Measurements from ENCODE around the gene CDC6.

The CDC6 gene

GRCh38 chr17:40253565-40253964 lies 34.1 kb upstream of the CDC6 start:
- Histone ChIP-seq H4K8ac (ENCODE audit: low read length) (no peak overlapping the region), H2BK5ac (ENCODE audit: low read depth, low read length, poor library complexity, severe bottlenecking) (no peak overlapping the region), H3K14ac (ENCODE audit: low read length in 2 of 2) (no peak overlapping the region), H3K18ac (ENCODE audit: low read depth in 1 of 2, low read length in 2 of 2) (no peak overlapping the region), H3K36me3 (ENCODE audit: control insufficient read depth in 1 of 2, insufficient read depth in 2 of 2, low read depth in 1 of 2, low read length in 2 of 2) (peaks cover 11 to 24% of the 10 kb centered on the region in 2 experiments), H3K4me2 (ENCODE audit: low read length, poor library complexity, severe bottlenecking) (no peak overlapping the region), H2BK12ac (ENCODE audit: low read length in 2 of 2) (no peak overlapping the region), H2BK15ac (ENCODE audit: low read depth, poor library complexity, severe bottlenecking) (no peak overlapping the region), H3K27me3 (ENCODE audit: control insufficient read depth in 1 of 2, insufficient read depth in 1 of 2, low read length in 2 of 2) (no peaks in the 10 kb centered on the region), H3K9ac (ENCODE audit: low read length) (no peak overlapping the region), H3K4me3 (ENCODE audit: insufficient read depth in 1 of 2, low read depth in 1 of 2, low read length in 2 of 2) (no peak overlapping the region), H3K9me3 (ENCODE audit: control insufficient read depth, low read length) (no peaks in the 10 kb centered on the region), H3K79me1 (replicated peaks; ENCODE audit: low read length, poor library complexity, severe bottlenecking) (peaks cover 17% of the 10 kb centered on the region), H2AFZ (ENCODE audit: low read depth, low read length) (no peak overlapping the region), H4K91ac (ENCODE audit: low read length) (no peak overlapping the region), H2AK5ac (ENCODE audit: low read length, severe bottlenecking) (no peak overlapping the region), H2BK120ac (ENCODE audit: low read depth, low read length) (no peak overlapping the region), H3K4ac (ENCODE audit: low read depth in 1 of 2, low read length in 2 of 2) (no peak overlapping the region), H3K27ac (ENCODE audit: low read length, poor library complexity, severe bottlenecking) (no peak overlapping the region), H3K4me1 (ENCODE audit: control insufficient read depth, insufficient read depth, low read depth, low read length) (peaks cover 2% of the 10 kb centered on the region), H3K23ac (ENCODE audit: low read length in 2 of 2) (no peak overlapping the region)
- WGBS = 95% methylated on average over 3 of the region's 3 CpGs
- no peak for DNase-seq

GRCh38 chr17:40259505-40259904 lies 28.2 kb upstream of the CDC6 start:
- Histone ChIP-seq H3K23ac (ENCODE audit: low read length in 2 of 2) (no peak overlapping the region), H3K27ac (ENCODE audit: low read length, poor library complexity, severe bottlenecking) (no peak overlapping the region), H3K9me3 (ENCODE audit: control insufficient read depth, low read length) (no peaks in the 10 kb centered on the region), H2BK12ac (ENCODE audit: low read length in 2 of 2) (no peak overlapping the region), H2AK5ac (ENCODE audit: low read length, severe bottlenecking) (no peak overlapping the region), H2BK5ac (ENCODE audit: low read depth, low read length, poor library complexity, severe bottlenecking) (no peak overlapping the region), H3K27me3 (ENCODE audit: control insufficient read depth in 1 of 2, insufficient read depth in 1 of 2, low read length in 2 of 2) (no peaks in the 10 kb centered on the region), H3K18ac (ENCODE audit: low read depth in 1 of 2, low read length in 2 of 2) (no peak overlapping the region), H3K4me1 (ENCODE audit: control insufficient read depth, insufficient read depth, low read depth, low read length) (peaks cover 2% of the 10 kb centered on the region), H4K8ac (ENCODE audit: low read length) (no peak overlapping the region), H4K91ac (ENCODE audit: low read length) (no peak overlapping the region), H3K36me3 (ENCODE audit: control insufficient read depth in 1 of 2, insufficient read depth in 2 of 2, low read depth in 1 of 2, low read length in 2 of 2) (peaks cover 39 to 73% of the 10 kb centered on the region in 2 experiments), H2BK15ac (ENCODE audit: low read depth, poor library complexity, severe bottlenecking) (no peak overlapping the region), H3K14ac (ENCODE audit: low read length in 2 of 2) (no peak overlapping the region), H2AFZ (ENCODE audit: low read depth, low read length) (no peak overlapping the region), H3K4me3 (ENCODE audit: insufficient read depth in 1 of 2, low read depth in 1 of 2, low read length in 2 of 2) (no peak overlapping the region), H3K4me2 (ENCODE audit: low read length, poor library complexity, severe bottlenecking) (no peak overlapping the region), H3K79me1 (replicated peaks; ENCODE audit: low read length, poor library complexity, severe bottlenecking) (peaks cover 39% of the 10 kb centered on the region), H2BK120ac (ENCODE audit: low read depth, low read length) (no peak overlapping the region), H3K4ac (ENCODE audit: low read depth in 1 of 2, low read length in 2 of 2) (no peak overlapping the region), H3K9ac (ENCODE audit: low read length) (no peak overlapping the region)
- no peak for DNase-seq
- 97% methylated on average over 2 of the region's 2 CpGs for WGBS

DNA sequence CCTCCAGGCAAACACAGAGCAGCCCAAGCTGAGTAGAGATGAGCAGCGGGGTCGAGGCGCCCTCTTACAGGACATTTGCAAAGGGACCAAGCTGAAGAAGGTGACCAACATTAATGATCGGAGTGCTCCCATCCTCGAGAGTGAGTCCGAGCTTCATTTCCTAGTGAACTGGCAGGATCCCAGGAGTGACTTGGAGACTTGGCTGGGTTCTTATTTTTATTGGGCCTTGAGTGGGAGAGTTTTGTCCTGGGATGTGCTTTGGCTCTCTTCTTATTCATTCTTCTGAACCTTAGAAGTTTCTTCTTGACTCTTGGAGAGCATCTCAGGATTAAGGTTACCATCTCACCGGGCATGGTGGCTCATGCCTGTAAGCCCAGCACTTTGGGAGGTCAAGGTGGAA lies 27.2 kb upstream of the CDC6 start:
- WGBS = 97% methylated on average over 7 of the region's 7 CpGs
- no peaks in the 10 kb centered on the region for H3K27me3 ChIP-seq (ENCODE audit: control insufficient read depth in 1 of 2, insufficient read depth in 1 of 2, low read length in 2 of 2)

DNA sequence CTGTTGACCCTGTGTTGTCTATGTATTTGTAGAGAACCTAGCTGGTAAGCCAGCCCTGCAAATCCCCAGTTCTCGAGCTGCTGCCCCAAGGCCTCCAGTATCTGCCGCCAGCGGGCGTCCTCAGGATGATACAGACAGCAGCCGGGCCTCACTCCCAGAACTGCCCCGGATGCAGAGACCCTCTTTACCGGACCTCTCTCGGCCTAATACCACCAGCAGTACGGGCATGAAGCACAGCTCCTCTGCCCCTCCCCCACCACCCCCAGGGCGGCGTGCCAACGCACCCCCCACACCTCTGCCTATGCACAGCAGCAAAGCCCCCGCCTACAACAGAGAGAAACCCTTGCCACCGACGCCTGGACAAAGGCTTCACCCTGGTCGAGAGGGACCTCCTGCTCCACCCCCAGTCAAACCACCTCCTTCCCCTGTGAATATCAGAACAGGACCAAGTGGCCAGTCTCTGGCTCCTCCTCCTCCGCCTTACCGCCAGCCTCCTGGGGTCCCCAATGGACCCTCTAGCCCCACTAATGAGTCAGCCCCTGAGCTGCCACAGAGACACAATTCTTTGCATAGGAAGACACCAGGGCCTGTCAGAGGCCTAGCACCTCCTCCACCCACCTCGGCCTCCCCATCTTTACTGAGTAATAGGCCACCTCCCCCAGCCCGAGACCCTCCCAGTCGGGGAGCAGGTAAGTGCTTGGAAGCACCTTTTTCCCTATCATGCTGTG lies 23.1 kb upstream of the CDC6 start:
- no peak for DNase-seq
- H3K4ac ChIP-seq (ENCODE audit: low read depth in 1 of 2, low read length in 2 of 2) = peak overlapping the region in 1 of 2 experiments; percentile 6
- H3K4me1 ChIP-seq (ENCODE audit: control insufficient read depth, insufficient read depth, low read depth, low read length) = peaks cover 1% of the 10 kb centered on the region
- H3K23ac ChIP-seq (ENCODE audit: low read length in 2 of 2) = peak overlapping the region in 1 of 2 experiments; percentile 31
- H2BK12ac ChIP-seq (ENCODE audit: low read length in 2 of 2) = no peak overlapping the region
- no peak overlapping the region for H3K4me3 ChIP-seq (ENCODE audit: insufficient read depth in 1 of 2, low read depth in 1 of 2, low read length in 2 of 2)
- H2AFZ ChIP-seq (ENCODE audit: low read depth, low read length) = no peak overlapping the region
- no peak overlapping the region for H2AK5ac ChIP-seq (ENCODE audit: low read length, severe bottlenecking)
- H4K8ac ChIP-seq (ENCODE audit: low read length) = no peak overlapping the region
- peaks cover 49 to 83% of the 10 kb centered on the region in 2 experiments for H3K36me3 ChIP-seq (ENCODE audit: control insufficient read depth in 1 of 2, insufficient read depth in 2 of 2, low read depth in 1 of 2, low read length in 2 of 2)
- no peak overlapping the region for H2BK15ac ChIP-seq (ENCODE audit: low read depth, poor library complexity, severe bottlenecking)
- no peak overlapping the region for H3K27ac ChIP-seq (ENCODE audit: low read length, poor library complexity, severe bottlenecking)
- H3K9me3 ChIP-seq (ENCODE audit: control insufficient read depth, low read length) = no peaks in the 10 kb centered on the region
- no peak overlapping the region for H2BK120ac ChIP-seq (ENCODE audit: low read depth, low read length)
- H4K91ac ChIP-seq (ENCODE audit: low read length) = no peak overlapping the region
- no peaks in the 10 kb centered on the region for H3K27me3 ChIP-seq (ENCODE audit: control insufficient read depth in 1 of 2, insufficient read depth in 1 of 2, low read length in 2 of 2)
- H3K4me2 ChIP-seq (ENCODE audit: low read length, poor library complexity, severe bottlenecking) = no peak overlapping the region
- no peak overlapping the region for H3K9ac ChIP-seq (ENCODE audit: low read length)
- WGBS = 93% methylated on average over 21 of the region's 21 CpGs
- no peak overlapping the region for H3K14ac ChIP-seq (ENCODE audit: low read length in 2 of 2)
- H3K79me1 ChIP-seq (replicated peaks; ENCODE audit: low read length, poor library complexity, severe bottlenecking) = peaks cover 40% of the 10 kb centered on the region
- H2BK5ac ChIP-seq (ENCODE audit: low read depth, low read length, poor library complexity, severe bottlenecking) = no peak overlapping the region
- no peak overlapping the region for H3K18ac ChIP-seq (ENCODE audit: low read depth in 1 of 2, low read length in 2 of 2)

More for the DNA sequence above, 27.2 kb upstream of the CDC6 start:
- no peaks in the 10 kb centered on the region for H3K9me3 ChIP-seq (ENCODE audit: control insufficient read depth, low read length)
- H2BK120ac ChIP-seq (ENCODE audit: low read depth, low read length) = no peak overlapping the region
- H2BK12ac ChIP-seq (ENCODE audit: low read length in 2 of 2) = no peak overlapping the region
- no peak overlapping the region for H3K4ac ChIP-seq (ENCODE audit: low read depth in 1 of 2, low read length in 2 of 2)
- no peak overlapping the region for H4K91ac ChIP-seq (ENCODE audit: low read length)
- H3K18ac ChIP-seq (ENCODE audit: low read depth in 1 of 2, low read length in 2 of 2) = no peak overlapping the region
- H3K4me1 ChIP-seq (ENCODE audit: control insufficient read depth, insufficient read depth, low read depth, low read length) = no peaks in the 10 kb centered on the region
- H2AFZ ChIP-seq (ENCODE audit: low read depth, low read length) = no peak overlapping the region
- H3K27ac ChIP-seq (ENCODE audit: low read length, poor library complexity, severe bottlenecking) = no peak overlapping the region
- H2BK5ac ChIP-seq (ENCODE audit: low read depth, low read length, poor library complexity, severe bottlenecking) = no peak overlapping the region
- no peak overlapping the region for H2BK15ac ChIP-seq (ENCODE audit: low read depth, poor library complexity, severe bottlenecking)
- no peak overlapping the region for H3K14ac ChIP-seq (ENCODE audit: low read length in 2 of 2)
- H3K79me1 ChIP-seq (replicated peaks; ENCODE audit: low read length, poor library complexity, severe bottlenecking) = peaks cover 40% of the 10 kb centered on the region
- peaks cover 47 to 83% of the 10 kb centered on the region in 2 experiments for H3K36me3 ChIP-seq (ENCODE audit: control insufficient read depth in 1 of 2, insufficient read depth in 2 of 2, low read depth in 1 of 2, low read length in 2 of 2)
- no peak overlapping the region for H3K23ac ChIP-seq (ENCODE audit: low read length in 2 of 2)
- H4K8ac ChIP-seq (ENCODE audit: low read length) = no peak overlapping the region
- no peak overlapping the region for H3K9ac ChIP-seq (ENCODE audit: low read length)
- H2AK5ac ChIP-seq (ENCODE audit: low read length, severe bottlenecking) = no peak overlapping the region
- no peak overlapping the region for H3K4me3 ChIP-seq (ENCODE audit: insufficient read depth in 1 of 2, low read depth in 1 of 2, low read length in 2 of 2)
- no peak for DNase-seq
- H3K4me2 ChIP-seq (ENCODE audit: low read length, poor library complexity, severe bottlenecking) = no peak overlapping the region

All from mesenchymal stem cell (in vitro differentiated cells and primary cell).